ENCODE measurements around the gene DIPK1A. TPM values are rescaled to one million over a fixed set of nuclear protein-coding genes. Genes with fewer than 3 reads are reported as not detected.

The DIPK1A gene
- total RNA-seq, 1 experiment from 2014 or later = 3.8 TPM

DNA sequence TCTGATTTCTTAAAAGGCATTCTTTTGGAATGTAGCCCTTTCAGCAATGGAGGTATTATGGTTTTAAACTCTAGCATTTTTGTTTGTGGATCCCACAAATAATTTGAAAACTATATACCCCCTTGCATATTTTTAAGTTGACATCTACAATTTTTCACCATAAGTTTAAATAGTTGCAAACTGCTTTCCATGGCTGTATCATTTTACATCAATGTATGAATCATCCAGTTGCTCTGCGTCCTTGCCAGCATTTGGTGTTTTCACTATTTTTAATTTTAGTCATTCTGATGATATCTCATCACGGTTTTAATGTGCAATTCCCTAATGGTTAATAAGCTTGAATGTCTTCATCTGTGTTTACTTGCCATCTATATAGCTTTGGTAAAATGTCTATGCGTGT lies 20.7 kb downstream of the DIPK1A start:
- no peak overlapping the region for H2BK5ac ChIP-seq (ENCODE audit: insufficient read length, low read length)
- no peak overlapping the region for H3K14ac ChIP-seq (ENCODE audit: insufficient read depth, low read length)
- H4K5ac ChIP-seq (ENCODE audit: insufficient read length, low read depth, low read length) = no peak overlapping the region
- TF ChIP-seq, protein P1, sequence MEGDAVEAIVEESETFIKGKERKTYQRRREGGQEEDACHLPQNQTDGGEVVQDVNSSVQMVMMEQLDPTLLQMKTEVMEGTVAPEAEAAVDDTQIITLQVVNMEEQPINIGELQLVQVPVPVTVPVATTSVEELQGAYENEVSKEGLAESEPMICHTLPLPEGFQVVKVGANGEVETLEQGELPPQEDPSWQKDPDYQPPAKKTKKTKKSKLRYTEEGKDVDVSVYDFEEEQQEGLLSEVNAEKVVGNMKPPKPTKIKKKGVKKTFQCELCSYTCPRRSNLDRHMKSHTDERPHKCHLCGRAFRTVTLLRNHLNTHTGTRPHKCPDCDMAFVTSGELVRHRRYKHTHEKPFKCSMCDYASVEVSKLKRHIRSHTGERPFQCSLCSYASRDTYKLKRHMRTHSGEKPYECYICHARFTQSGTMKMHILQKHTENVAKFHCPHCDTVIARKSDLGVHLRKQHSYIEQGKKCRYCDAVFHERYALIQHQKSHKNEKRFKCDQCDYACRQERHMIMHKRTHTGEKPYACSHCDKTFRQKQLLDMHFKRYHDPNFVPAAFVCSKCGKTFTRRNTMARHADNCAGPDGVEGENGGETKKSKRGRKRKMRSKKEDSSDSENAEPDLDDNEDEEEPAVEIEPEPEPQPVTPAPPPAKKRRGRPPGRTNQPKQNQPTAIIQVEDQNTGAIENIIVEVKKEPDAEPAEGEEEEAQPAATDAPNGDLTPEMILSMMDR (conservative IDR thresholded peaks at IDR 0.05) = no peak
- H3K56ac ChIP-seq (ENCODE audit: insufficient read length, low read depth, low read length) = no peak overlapping the region
- peaks cover 0 to 3% of the 10 kb centered on the region in 2 experiments; a peak in 2 of 4 replicates for H3K4me1 Mint-ChIP-seq
- H3K4me2 ChIP-seq (ENCODE audit: insufficient read depth, insufficient read length, low read length) = no peak overlapping the region
- no peak overlapping the region for H4K91ac ChIP-seq (ENCODE audit: insufficient read length, low read depth, low read length)
- H3T11ph ChIP-seq (ENCODE audit: low read length) = no peak overlapping the region
- no peak overlapping the region for H2BK15ac ChIP-seq (ENCODE audit: low read depth, low read length)
- no peaks in the 10 kb centered on the region for H3K79me2 ChIP-seq (ENCODE audit: insufficient read depth, low read length)
- no peak overlapping the region for H2BK20ac ChIP-seq (ENCODE audit: low read depth, low read length, poor library complexity, severe bottlenecking)
- H3K23ac ChIP-seq (ENCODE audit: insufficient read length, low read depth, low read length) = no peak overlapping the region
- no peak overlapping the region for H3K4me3 Mint-ChIP-seq
- no peaks in the 10 kb centered on the region for H3K9me3 Mint-ChIP-seq
- H3K18ac ChIP-seq (ENCODE audit: insufficient read length, low read depth, low read length) = no peak overlapping the region
- H4K20me1 ChIP-seq (ENCODE audit: control insufficient read depth, insufficient read depth, insufficient read length) = no peaks in the 10 kb centered on the region
- H2AFZ ChIP-seq (ENCODE audit: low read length) = no peak overlapping the region
- H3K9ac ChIP-seq (ENCODE audit: extremely low read depth, insufficient read length, low read length) = no peak overlapping the region
- H3K4me1 ChIP-seq (ENCODE audit: insufficient read depth, low read length) = no peaks in the 10 kb centered on the region
- H2BK12ac ChIP-seq (ENCODE audit: insufficient read length, low read depth, low read length) = no peak overlapping the region
- WGBS (ENCODE audit: extremely low coverage, insufficient read length, low lambda C conversion rate) = no CpG with 5 or more reads among the region's 3 CpGs
- no peaks in the 10 kb centered on the region for H3K79me1 ChIP-seq (ENCODE audit: insufficient read depth, low read depth, low read length, poor library complexity, severe bottlenecking)
- no peaks in the 10 kb centered on the region for H3K23me2 ChIP-seq (ENCODE audit: insufficient read length, low read depth, low read length, poor library complexity, severe bottlenecking)
- H2BK120ac ChIP-seq (ENCODE audit: low read depth, low read length, poor library complexity, severe bottlenecking) = no peak overlapping the region
- H3K27me3 ChIP-seq (ENCODE audit: insufficient read depth, low read length) = no peaks in the 10 kb centered on the region
- no peak overlapping the region for H3K4ac ChIP-seq (ENCODE audit: low read depth, low read length)
- no peak overlapping the region for H3K27ac Mint-ChIP-seq
- H3K9me3 ChIP-seq (ENCODE audit: control insufficient read depth, low read depth, low read length) = no peaks in the 10 kb centered on the region
- no peak for DNase-seq
- no peak overlapping the region for H2AK5ac ChIP-seq (ENCODE audit: insufficient read length, low read length)
- H3K36me3 Mint-ChIP-seq (ENCODE audit: insufficient read depth in 1 of 3, low read depth in 3 of 3) = no peaks in the 10 kb centered on the region
- H4K8ac ChIP-seq (replicated peaks; ENCODE audit: insufficient read length, low read depth, low read length) = no peak overlapping the region
- no peak overlapping the region for H3K27ac ChIP-seq (ENCODE audit: insufficient read length, low read depth, low read length)
- no peaks in the 10 kb centered on the region for H3K27me3 Mint-ChIP-seq (ENCODE audit: low read depth)

All from H9 (cell line).